Right lobe of liver (tissue), 4 donors: ENCODE measurements around the gene FAM227B.

ENCODE experiments used
- POLR2A ChIP-seq: fragments of 450-650 bp; IDR thresholded peaks from one replicate; pipeline ENCODE4 v1.6.1; 2017; ENCODE audit warnings: antibody characterized with exemption, mild to moderate bottlenecking
- TF ChIP-seq, protein P1 (sequence below), 4 donors: fragments of 200-600 bp in 3 of 4; fragments of 450-650 bp in 1 of 4; IDR thresholded peaks; one replicate each; pipeline versions ENCODE4 v1.5.1 to v1.8.0; 2016 to 2022; ENCODE audit warnings: antibody characterized with exemption in 4 of 4, mild to moderate bottlenecking in 2 of 4
- donor health status: DM: no; HTN: no; CAD: no.
- donor health status: DM: no; HTN: no; CAD: no.
- donor health status: DM: no; HTN: yes; CAD: no.

DNA sequence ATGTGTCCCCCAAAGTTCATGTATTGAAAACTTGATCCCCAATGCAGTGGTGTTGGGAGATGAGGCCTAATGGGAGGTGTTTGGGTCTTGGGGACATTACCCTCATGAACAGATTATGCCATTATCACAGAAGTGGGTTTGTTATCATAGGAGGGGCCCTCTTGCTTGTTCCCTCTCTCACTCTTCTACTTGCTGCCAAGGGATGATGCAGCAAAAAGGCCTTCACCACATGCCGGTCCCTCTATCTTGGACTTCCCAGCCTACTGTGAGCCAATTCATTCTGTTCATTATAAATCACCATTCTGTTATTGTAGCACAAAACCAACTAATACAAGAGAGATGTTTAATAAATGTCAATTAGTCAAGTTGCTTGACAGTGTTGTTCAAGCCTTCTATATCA, 47.2 kb downstream of the FAM227B start:
- TF ChIP-seq, protein P1, sequence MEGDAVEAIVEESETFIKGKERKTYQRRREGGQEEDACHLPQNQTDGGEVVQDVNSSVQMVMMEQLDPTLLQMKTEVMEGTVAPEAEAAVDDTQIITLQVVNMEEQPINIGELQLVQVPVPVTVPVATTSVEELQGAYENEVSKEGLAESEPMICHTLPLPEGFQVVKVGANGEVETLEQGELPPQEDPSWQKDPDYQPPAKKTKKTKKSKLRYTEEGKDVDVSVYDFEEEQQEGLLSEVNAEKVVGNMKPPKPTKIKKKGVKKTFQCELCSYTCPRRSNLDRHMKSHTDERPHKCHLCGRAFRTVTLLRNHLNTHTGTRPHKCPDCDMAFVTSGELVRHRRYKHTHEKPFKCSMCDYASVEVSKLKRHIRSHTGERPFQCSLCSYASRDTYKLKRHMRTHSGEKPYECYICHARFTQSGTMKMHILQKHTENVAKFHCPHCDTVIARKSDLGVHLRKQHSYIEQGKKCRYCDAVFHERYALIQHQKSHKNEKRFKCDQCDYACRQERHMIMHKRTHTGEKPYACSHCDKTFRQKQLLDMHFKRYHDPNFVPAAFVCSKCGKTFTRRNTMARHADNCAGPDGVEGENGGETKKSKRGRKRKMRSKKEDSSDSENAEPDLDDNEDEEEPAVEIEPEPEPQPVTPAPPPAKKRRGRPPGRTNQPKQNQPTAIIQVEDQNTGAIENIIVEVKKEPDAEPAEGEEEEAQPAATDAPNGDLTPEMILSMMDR (IDR thresholded peaks at IDR 0.05): no peak
- TF ChIP-seq POLR2A: no peak
